GM15510 (cell line): ENCODE data around the gene NIBAN1.

Experiments used
- POLR2A ChIP-seq: IDR thresholded peaks from 3 replicates; pipeline ENCODE4 v1.6.1; 2011; ENCODE audit warnings: borderline replicate concordance; ENCODE audit not compliant: insufficient read length; ENCODE audit errors: extremely low read depth

Gene NIBAN1

DNA sequence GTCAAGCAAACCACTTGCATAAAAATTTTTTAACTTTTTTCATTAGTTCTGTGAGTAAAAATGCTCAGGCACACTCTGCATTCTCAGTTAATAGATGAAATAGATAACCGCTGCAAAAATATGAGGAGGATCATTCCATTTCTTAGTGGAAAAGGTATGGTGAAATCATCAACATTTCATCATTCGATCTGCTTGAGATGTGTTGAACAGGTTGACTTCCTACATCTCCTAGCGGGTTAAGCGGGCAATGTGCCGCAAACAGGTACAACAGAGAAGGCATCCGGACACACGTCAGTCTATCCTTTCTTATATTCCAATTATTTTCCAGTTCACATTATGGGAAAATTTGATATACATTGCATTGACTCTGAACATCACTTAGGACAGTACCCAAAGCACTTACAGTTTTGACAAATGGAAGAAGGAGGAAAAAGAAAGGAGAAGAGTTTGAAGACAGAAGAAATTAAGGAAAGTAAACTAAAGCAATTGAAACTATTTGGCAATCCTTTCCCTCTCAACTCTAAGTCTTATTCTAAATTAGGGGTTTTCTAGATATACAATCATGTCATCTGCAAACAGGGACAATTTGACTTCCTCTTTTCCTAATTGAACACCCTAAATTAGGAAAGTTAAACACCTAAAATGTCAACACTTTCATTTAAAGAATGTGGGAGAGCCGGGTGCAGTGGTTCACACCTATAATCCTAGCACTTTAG lies 33.5 kb downstream of the NIBAN1 start:
- no peak for TF ChIP-seq POLR2A

DNA sequence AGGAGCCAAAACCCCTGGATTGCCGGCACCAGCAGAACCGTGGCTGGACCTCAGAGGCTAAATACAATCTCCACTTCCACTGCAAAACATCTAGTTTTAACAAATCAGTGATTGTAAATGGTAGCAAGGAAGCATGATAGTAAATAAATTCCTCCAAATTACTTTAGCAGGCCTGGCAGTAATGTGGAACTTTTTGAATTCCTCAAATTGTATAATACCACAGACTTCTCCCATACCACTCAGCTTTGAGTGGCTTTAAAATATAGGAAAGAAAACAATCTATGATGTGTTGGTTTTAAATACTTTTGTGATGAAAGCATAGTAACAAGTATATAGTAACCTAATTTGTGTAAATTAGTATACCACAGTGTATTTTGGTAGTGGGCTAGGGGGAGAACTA lies 34.1 kb downstream of the NIBAN1 start:
- no peak for TF ChIP-seq POLR2A

DNA sequence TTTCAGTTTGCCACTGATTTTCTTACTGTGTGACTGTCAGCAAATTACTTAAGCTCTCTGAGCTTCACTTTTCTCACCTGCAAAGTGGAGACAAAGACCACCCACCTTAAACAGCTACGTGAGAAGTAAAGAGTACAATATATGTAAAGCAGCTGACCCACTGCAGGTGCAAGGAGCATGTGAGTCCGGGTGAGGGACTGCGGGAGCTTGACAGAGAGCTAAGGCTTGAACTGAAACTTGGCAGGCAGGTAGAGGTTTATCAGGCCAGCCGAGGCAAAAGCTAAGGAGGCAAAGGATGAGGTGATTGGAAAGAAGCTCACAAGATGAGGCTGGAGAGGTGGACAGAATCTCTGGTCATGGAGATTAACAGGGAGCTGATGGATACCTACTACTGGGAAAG lies 36.6 kb downstream of the NIBAN1 start:
- no peak for TF ChIP-seq POLR2A

DNA sequence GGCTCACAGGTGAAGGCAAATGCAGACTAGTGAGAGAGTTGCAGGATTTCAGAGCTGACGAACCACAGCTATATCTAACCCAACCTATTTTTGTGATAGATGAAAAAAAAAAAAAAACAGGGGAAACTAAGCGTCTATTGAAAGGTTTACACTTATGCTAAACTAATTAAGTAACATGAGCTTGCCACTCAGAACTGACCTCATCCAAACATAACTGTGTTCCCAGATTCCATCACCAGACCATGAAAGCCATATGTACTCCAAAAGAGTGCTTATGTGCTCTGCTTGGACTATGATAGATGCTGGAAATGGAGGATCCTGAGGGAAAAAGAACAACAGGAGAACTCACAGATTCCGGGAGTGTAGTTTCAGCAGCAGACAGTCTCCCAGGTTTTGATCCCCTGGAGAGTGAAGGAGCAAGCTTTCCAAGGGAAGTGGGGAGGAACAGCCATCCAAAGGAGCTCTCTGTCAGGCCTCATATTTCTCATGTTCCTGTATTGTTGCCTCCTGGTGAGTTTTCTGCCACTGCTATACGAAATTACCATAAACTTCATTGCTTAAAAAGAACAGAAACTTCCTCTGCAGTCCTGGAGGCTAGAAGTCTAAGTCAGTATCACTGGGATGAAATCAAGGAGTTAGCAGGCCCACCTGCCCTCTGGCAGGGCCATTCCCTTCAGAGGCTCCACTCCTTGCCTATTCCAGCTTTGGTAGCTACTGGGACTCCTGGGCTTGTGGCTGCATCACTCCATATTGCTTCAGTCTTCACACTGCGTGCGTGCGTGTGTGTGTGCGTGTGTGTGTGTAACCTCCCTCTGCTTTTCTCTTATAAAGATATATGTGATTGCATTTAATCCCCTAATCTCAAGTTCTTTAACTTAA lies 38.1 kb downstream of the NIBAN1 start:
- TF ChIP-seq POLR2A: no peak

DNA sequence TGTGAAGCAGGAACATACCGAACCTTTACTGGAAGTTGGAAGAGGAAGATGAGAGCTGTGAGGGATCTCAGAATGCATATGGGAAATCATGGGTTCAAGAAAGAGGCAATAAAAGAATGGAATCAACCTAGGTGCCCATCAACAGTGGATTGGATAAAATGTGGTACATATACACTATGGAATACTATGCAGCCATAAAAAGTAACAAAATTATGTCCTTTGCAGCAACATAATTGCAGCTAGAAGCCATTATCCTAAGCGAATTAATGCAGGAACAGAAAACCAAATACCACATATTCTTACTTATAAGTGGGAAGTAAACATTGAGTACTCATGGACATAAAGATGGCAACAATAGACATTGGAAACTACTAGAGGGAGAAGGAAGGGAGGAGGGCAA lies 40.4 kb downstream of the NIBAN1 start:
- TF ChIP-seq POLR2A: no peak

DNA sequence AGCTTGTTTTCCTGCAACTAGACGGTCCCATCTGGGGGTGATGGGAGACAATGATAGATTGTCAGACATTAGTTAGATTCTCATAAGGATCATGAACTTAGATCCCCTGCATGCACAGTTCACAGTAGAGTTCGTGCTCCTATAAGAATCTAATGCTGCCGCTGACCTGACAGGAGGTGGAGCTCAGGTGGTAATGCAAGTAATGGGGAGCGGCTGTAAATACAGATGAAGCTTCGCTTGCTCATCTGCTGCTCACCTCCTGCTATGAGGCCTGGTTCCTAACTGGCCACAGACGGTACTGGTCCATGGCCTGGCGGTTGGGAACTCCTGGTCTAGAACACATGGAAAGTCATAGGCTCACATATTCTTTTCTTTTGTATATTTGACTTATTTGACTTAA lies 42.0 kb downstream of the NIBAN1 start:
- TF ChIP-seq POLR2A: no peak

DNA sequence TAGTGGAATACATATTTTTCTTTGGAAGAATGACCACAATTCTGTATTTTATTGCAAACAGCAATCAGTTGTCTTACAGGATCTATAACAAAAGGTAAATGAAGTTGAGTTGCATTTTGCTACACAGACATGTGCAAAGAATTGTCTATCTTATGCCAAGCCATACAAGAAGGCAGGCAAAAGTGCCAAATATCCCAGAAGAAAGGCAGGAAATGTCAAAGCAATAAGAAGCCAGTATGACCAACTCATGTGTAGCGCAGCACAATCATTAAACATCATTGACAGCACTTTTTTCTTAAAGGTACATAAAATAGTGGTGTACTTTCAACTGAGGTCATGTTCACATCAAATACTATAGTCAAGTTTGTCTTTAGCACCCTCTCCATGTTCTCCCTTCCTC lies 42.7 kb downstream of the NIBAN1 start:
- no peak for TF ChIP-seq POLR2A

DNA sequence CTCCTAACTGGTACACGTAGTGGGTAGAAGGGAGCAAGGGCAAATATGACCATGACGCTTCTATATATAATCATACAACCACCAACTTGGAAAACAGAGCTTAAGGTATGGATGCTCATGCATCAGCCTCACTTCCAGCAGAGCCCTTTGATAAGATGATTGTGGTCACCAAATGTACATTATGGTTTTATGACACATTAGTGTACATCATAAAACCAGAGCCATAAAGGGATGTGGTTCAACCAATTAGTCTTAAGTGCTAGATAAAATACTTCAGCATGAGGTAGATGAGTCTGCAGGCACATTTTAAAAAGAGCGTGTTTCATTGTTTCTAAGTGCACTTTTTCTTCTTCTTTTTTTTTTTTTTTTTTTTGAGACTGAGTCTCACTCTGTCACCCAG lies 43.7 kb downstream of the NIBAN1 start:
- no peak for TF ChIP-seq POLR2A

DNA sequence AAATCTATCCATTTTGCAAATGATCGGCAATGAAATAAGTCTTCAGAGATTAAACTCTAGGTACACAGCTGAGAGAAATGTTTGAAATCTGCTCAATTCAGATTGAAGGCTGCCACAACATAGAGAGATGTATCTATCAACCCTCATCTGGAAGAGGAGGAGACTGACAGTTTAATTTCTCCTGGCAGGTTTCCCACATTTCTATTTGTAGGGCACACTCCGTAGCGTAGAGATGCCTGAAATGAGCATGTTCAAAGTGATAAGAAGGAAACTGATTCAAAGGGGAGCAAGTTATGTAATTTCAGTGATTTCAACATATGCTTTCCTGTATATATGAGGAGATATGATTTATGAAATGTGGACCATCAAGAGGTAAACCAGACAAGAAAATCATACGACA lies 44.1 kb downstream of the NIBAN1 start:
- TF ChIP-seq POLR2A: no peak

DNA sequence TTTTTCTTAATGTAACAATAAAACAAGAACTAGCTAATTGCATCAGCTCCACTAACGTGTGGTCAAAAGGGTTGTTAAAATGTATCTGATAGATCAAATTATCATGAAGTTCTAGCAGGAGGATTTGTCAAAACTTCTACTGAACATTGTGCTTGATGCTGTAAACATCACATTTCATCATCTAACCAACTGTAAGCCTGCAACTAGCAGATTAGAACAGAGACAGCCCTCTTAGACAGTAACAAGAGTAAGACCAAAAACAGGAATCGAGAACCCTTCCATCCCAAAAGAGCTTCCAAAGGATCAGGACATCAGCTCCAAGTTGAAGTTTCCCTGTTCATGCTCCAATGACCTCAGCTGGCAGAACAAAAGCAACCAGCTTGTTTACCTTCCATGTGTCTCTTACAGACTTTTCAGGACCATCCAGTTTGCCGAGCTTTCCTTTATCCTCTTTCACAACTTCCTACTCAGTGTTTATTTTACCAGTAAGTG lies 44.6 kb downstream of the NIBAN1 start:
- TF ChIP-seq POLR2A: no peak

DNA sequence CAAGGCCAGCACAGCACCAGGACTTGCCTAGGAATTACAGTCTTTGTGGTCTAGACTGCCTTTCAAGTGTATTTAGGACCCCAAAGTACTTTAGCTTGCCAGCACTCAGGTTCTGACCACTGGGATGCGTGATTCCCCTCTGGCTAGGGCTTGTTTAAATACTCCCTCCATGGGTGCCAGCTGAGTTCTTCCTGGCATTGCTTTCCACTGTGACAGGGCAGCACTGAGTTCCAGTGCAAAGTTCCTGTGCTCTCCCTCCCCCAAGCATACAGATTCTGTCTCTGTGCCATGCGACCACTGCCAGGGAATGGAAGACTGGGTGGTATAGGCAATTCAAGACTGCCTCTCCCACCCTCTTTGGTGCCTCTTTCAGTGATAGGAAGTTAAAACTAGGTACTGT lies 45.9 kb downstream of the NIBAN1 start:
- no peak for TF ChIP-seq POLR2A
